Measurements from ENCODE around the gene ESM1. TPM values are rescaled to one million over a fixed set of nuclear protein-coding genes. Genes with fewer than 3 reads are reported as not detected.

ESM1 gene
- under 1 TPM; 0.20 to 0.37 TPM for total RNA-seq
- 1.7 TPM for polyA plus RNA-seq

GRCh38 chr5:54985301-54986268, at the start of gene ESM1:
TSS of gene ESM1 (minus strand) at chr5:54985593. CDS start at chr5:54985517, 76 bp downstream.
- no peak within 1 kb of the TSS for H3K4me3 ChIP-seq (ENCODE audit: low read length)
- H3K4me3 Mint-ChIP-seq, result peak within 1 kb of the TSS; percentile 9 to 69 (median 60)
- CTCF ChIA-PET, result interaction anchor here (1.0 kb wide), 1 partner anchor 25 kb away, joined by 3 read pairs; no protein-coding TSS in a partner anchor
- peak within 1 kb of the TSS in 6 of 8 donors; percentile 6 to 71 (median 51) for H3K27ac Mint-ChIP-seq
- H3K9me3 ChIP-seq (ENCODE audit: low read length), result no peaks in the 10 kb centered on the region
- DNase-seq, result no peak
- no peaks in the 10 kb centered on the region for H3K36me3 ChIP-seq (ENCODE audit: insufficient read depth, low read length)
- no peaks in the 10 kb centered on the region for H3K9me3 Mint-ChIP-seq
- no peaks in the 10 kb centered on the region for H3K36me3 Mint-ChIP-seq
- H3K27me3 Mint-ChIP-seq, result no peaks in the 10 kb centered on the region
- POLR2A ChIA-PET, result no interaction called here
- H3K27me3 ChIP-seq (ENCODE audit: insufficient read depth, low read length, poor library complexity, severe bottlenecking), result no peaks in the 10 kb centered on the region
- H3K4me1 Mint-ChIP-seq, result peaks cover 65 to 82% (median 67%) of the 10 kb centered on the region in 3 donors
- peaks cover 42% of the 10 kb centered on the region for H3K4me1 ChIP-seq (ENCODE audit: insufficient read depth, low read length)
- no peak within 1 kb of the TSS for H3K27ac ChIP-seq (ENCODE audit: low read depth, low read length)

- Mint-ChIP-seq H3K4me3 (no peak overlapping the region), H3K27me3 (no peaks in the 10 kb centered on the region), H3K27ac (peak overlapping the region; percentile 41 to 78 (median 73)), H3K36me3 (peaks cover 38 to 56% (median 48%) of the 10 kb centered on the region in 3 donors), H3K9me3 (no peaks in the 10 kb centered on the region), H3K4me1 (peaks cover 76 to 95% (median 89%) of the 10 kb centered on the region in 3 donors)
- ChIA-PET POLR2A (no interaction called here), CTCF (no interaction called here)
- no peak for DNase-seq
- no peaks in the 10 kb centered on the region for H3K36me3 ChIP-seq (ENCODE audit: insufficient read depth, low read length)
- H3K4me3 ChIP-seq (ENCODE audit: low read length), result no peak overlapping the region
- H3K27me3 ChIP-seq (ENCODE audit: insufficient read depth, low read length, poor library complexity, severe bottlenecking), result no peaks in the 10 kb centered on the region
- no peak overlapping the region for H3K27ac ChIP-seq (ENCODE audit: low read depth, low read length)
- peaks cover 49% of the 10 kb centered on the region for H3K4me1 ChIP-seq (ENCODE audit: insufficient read depth, low read length)
- no peaks in the 10 kb centered on the region for H3K9me3 ChIP-seq (ENCODE audit: low read length)
These were observed 48.2 kb upstream of the ESM1 start for GRCh38 chr5:55033568-55033967.

- H3K27ac Mint-ChIP-seq, result peak overlapping the region; percentile 30 to 98 (median 79)
- peak overlapping the region in 5 of 7 donors; percentile 7 to 78 (median 29) for H3K4me3 Mint-ChIP-seq
- no peaks in the 10 kb centered on the region for H3K27me3 ChIP-seq (ENCODE audit: insufficient read depth, low read length, poor library complexity, severe bottlenecking)
- H3K4me1 Mint-ChIP-seq, result peaks cover 77 to 95% (median 89%) of the 10 kb centered on the region in 3 donors
- peaks cover 52 to 71% (median 64%) of the 10 kb centered on the region in 3 donors for H3K36me3 Mint-ChIP-seq
- H3K27ac ChIP-seq (ENCODE audit: low read depth, low read length), result no peak overlapping the region
- ChIA-PET CTCF (interaction anchor here (0.8 kb wide), 1 partner anchor 13 kb away, joined by 3 read pairs; no protein-coding TSS in a partner anchor), POLR2A (no interaction called here)
- H3K27me3 Mint-ChIP-seq, result no peaks in the 10 kb centered on the region
- H3K4me1 ChIP-seq (ENCODE audit: insufficient read depth, low read length), result peaks cover 48% of the 10 kb centered on the region
- H3K4me3 ChIP-seq (ENCODE audit: low read length), result no peak overlapping the region
- no peak for DNase-seq
- H3K9me3 ChIP-seq (ENCODE audit: low read length), result no peaks in the 10 kb centered on the region
- no peaks in the 10 kb centered on the region for H3K9me3 Mint-ChIP-seq
- no peaks in the 10 kb centered on the region for H3K36me3 ChIP-seq (ENCODE audit: insufficient read depth, low read length)
These were observed 46.1 kb upstream of the ESM1 start for GRCh38 chr5:55031492-55031891.

GRCh38 chr5:55030676-55031369, 45.4 kb upstream of the ESM1 start:
- CTCF ChIA-PET, result no interaction called here
- Histone ChIP-seq H3K4me1 (ENCODE audit: insufficient read depth, low read length) (peaks cover 47% of the 10 kb centered on the region), H3K27me3 (ENCODE audit: insufficient read depth, low read length, poor library complexity, severe bottlenecking) (no peaks in the 10 kb centered on the region), H3K36me3 (ENCODE audit: insufficient read depth, low read length) (no peaks in the 10 kb centered on the region), H3K4me3 (ENCODE audit: low read length) (no peak overlapping the region), H3K9me3 (ENCODE audit: low read length) (no peaks in the 10 kb centered on the region), H3K27ac (ENCODE audit: low read depth, low read length) (no peak overlapping the region)
- POLR2A ChIA-PET, result no interaction called here
- H3K4me3 Mint-ChIP-seq, result peak overlapping the region; percentile 2 to 78 (median 52)
- H3K4me1 Mint-ChIP-seq, result peaks cover 78 to 95% (median 87%) of the 10 kb centered on the region in 3 donors
- no peaks in the 10 kb centered on the region for H3K27me3 Mint-ChIP-seq
- H3K36me3 Mint-ChIP-seq, result peaks cover 56 to 71% (median 66%) of the 10 kb centered on the region in 3 donors
- peak overlapping the region; percentile 30 to 98 (median 88) for H3K27ac Mint-ChIP-seq
- no peak for DNase-seq
- H3K9me3 Mint-ChIP-seq, result no peaks in the 10 kb centered on the region

GRCh38 chr5:55030220-55030619, 44.8 kb upstream of the ESM1 start:
- ChIA-PET CTCF (no interaction called here), POLR2A (no interaction called here)
- Histone ChIP-seq H3K27ac (ENCODE audit: low read depth, low read length) (no peak overlapping the region), H3K4me1 (ENCODE audit: insufficient read depth, low read length) (peaks cover 48% of the 10 kb centered on the region), H3K36me3 (ENCODE audit: insufficient read depth, low read length) (no peaks in the 10 kb centered on the region), H3K9me3 (ENCODE audit: low read length) (no peaks in the 10 kb centered on the region), H3K27me3 (ENCODE audit: insufficient read depth, low read length, poor library complexity, severe bottlenecking) (no peaks in the 10 kb centered on the region), H3K4me3 (ENCODE audit: low read length) (no peak overlapping the region)
- no peaks in the 10 kb centered on the region for H3K27me3 Mint-ChIP-seq
- H3K27ac Mint-ChIP-seq, result peak overlapping the region; percentile 25 to 98 (median 87)
- H3K9me3 Mint-ChIP-seq, result no peaks in the 10 kb centered on the region
- peak overlapping the region; percentile 2 to 61 (median 27) for H3K4me3 Mint-ChIP-seq
- H3K36me3 Mint-ChIP-seq, result peaks cover 54 to 69% (median 67%) of the 10 kb centered on the region in 3 donors
- DNase-seq, result no peak
- H3K4me1 Mint-ChIP-seq, result peaks cover 76 to 96% (median 82%) of the 10 kb centered on the region in 3 donors

- ChIA-PET CTCF (interaction anchor here (2.8 kb wide), 1 partner anchor 10 kb away, joined by 15 read pairs; no protein-coding TSS in a partner anchor), POLR2A (interaction anchor here (0.6 to 5.0 kb wide), 2 partner anchors 10 to 41 kb away, joined by 5 to 26 read pairs; no protein-coding TSS in a partner anchor)
- Mint-ChIP-seq H3K4me1 (peaks cover 74 to 100% (median 87%) of the 10 kb centered on the region in 3 donors), H3K9me3 (peaks cover 0 to 4% (median 0%) of the 10 kb centered on the region in 5 donors), H3K27me3 (peaks cover 0 to 3% of the 10 kb centered on the region in 2 donors), H3K4me3 (peak overlapping the region; percentile 84 to 97 (median 90)), H3K27ac (peak overlapping the region; percentile 70 to 98 (median 94)), H3K36me3 (peaks cover 40 to 50% (median 50%) of the 10 kb centered on the region in 3 donors)
- Histone ChIP-seq H3K4me3 (ENCODE audit: low read length) (peak overlapping the region; percentile 30), H3K36me3 (ENCODE audit: insufficient read depth, low read length) (no peaks in the 10 kb centered on the region), H3K4me1 (ENCODE audit: insufficient read depth, low read length) (peaks cover 57% of the 10 kb centered on the region), H3K27ac (ENCODE audit: low read depth, low read length) (no peak overlapping the region), H3K9me3 (ENCODE audit: low read length) (no peaks in the 10 kb centered on the region), H3K27me3 (ENCODE audit: insufficient read depth, low read length, poor library complexity, severe bottlenecking) (no peaks in the 10 kb centered on the region)
- DNase-seq, result peak in 3 of 5 donors; percentile 9 to 38 (median 21)
These were observed 42.2 kb upstream of the ESM1 start for GRCh38 chr5:55027595-55027994.

GRCh38 chr5:55022450-55022849, 37.1 kb upstream of the ESM1 start:
- no peak overlapping the region for H3K27ac ChIP-seq (ENCODE audit: low read depth, low read length)
- DNase-seq, result peak in 3 of 5 donors; percentile 13 to 49 (median 36)
- H3K9me3 ChIP-seq (ENCODE audit: low read length), result no peaks in the 10 kb centered on the region
- peak overlapping the region; percentile 68 to 90 (median 83) for H3K4me3 Mint-ChIP-seq
- POLR2A ChIA-PET, result interaction anchor here (0.6 to 2.1 kb wide), 4 partner anchors 15 to 124 kb away, joined by 3 to 17 read pairs (median 4); no protein-coding TSS in a partner anchor
- CTCF ChIA-PET, result interaction anchor here (0.9 to 3.3 kb wide), 8 partner anchors 15 to 137 kb away, joined by 3 to 16 read pairs (median 4); no protein-coding TSS in a partner anchor
- H3K27me3 ChIP-seq (ENCODE audit: insufficient read depth, low read length, poor library complexity, severe bottlenecking), result no peaks in the 10 kb centered on the region
- H3K36me3 Mint-ChIP-seq, result peaks cover 10 to 18% (median 12%) of the 10 kb centered on the region in 3 donors
- peaks cover 43% of the 10 kb centered on the region for H3K4me1 ChIP-seq (ENCODE audit: insufficient read depth, low read length)
- peak overlapping the region; percentile 58 to 93 (median 78) for H3K27ac Mint-ChIP-seq
- peaks cover 0 to 4% (median 3%) of the 10 kb centered on the region in 5 donors for H3K9me3 Mint-ChIP-seq
- no peaks in the 10 kb centered on the region for H3K36me3 ChIP-seq (ENCODE audit: insufficient read depth, low read length)
- peak overlapping the region; percentile 7 for H3K4me3 ChIP-seq (ENCODE audit: low read length)
- peaks cover 61 to 79% (median 68%) of the 10 kb centered on the region in 3 donors for H3K4me1 Mint-ChIP-seq
- H3K27me3 Mint-ChIP-seq, result peaks cover 0 to 3% of the 10 kb centered on the region in 2 donors

All from CD8-positive, alpha-beta memory T cell (primary cell).